ENCODE results near the gene KMT2B.
A peak's percentile ranks its signal among the peaks of the same experiment; 100 is the strongest.

Gene KMT2B

DNA sequence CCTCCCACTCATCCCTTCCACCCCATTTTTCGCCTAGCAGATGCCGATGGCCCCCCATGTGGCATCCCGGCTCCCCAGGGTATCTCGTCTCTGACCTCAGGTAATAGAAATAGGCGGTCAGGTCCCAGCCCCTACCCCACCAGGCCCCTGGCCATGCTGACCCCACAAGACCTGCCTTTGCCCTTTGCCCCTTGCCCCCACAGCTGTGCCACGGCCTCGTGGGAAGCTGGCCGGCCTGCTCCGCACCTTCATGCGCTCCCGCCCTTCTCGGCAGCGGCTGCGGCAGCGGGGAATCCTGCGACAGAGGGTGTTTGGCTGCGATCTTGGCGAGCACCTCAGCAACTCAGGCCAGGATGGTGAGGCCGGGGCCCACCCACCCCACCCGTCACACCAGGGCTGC, 62.9 kb downstream of the KMT2B start:
- H3K4me3 ChIP-seq (ENCODE audit: low read length): no peak overlapping the region
- peaks cover 16% of the 10 kb centered on the region for H3K27me3 ChIP-seq (ENCODE audit: insufficient read depth, low read length)
- no peak overlapping the region for H3K9ac ChIP-seq (ENCODE audit: low read depth, low read length)
- H3K36me3 ChIP-seq (ENCODE audit: insufficient read depth, low read length): no peaks in the 10 kb centered on the region
- 96% methylated on average over 20 of the region's 20 CpGs for WGBS
- peaks cover 17% of the 10 kb centered on the region for H3K4me1 ChIP-seq (ENCODE audit: insufficient read depth, low read length)
- H3K9me3 ChIP-seq (ENCODE audit: insufficient read depth, low read depth, low read length): no peaks in the 10 kb centered on the region
- no peak overlapping the region for H3K27ac ChIP-seq (ENCODE audit: low read depth, low read length)

- peaks cover 12% of the 10 kb centered on the region for H3K4me1 ChIP-seq (ENCODE audit: insufficient read depth, low read length)
- no peaks in the 10 kb centered on the region for H3K9me3 ChIP-seq (ENCODE audit: insufficient read depth, low read depth, low read length)
- no peaks in the 10 kb centered on the region for H3K36me3 ChIP-seq (ENCODE audit: insufficient read depth, low read length)
- no peak overlapping the region for H3K4me3 ChIP-seq (ENCODE audit: low read length)
- H3K27ac ChIP-seq (ENCODE audit: low read depth, low read length): no peak overlapping the region
- no peak overlapping the region for H3K9ac ChIP-seq (ENCODE audit: low read depth, low read length)
- H3K27me3 ChIP-seq (ENCODE audit: insufficient read depth, low read length): peaks cover 11% of the 10 kb centered on the region
- 27% methylated on average over 9 of the region's 9 CpGs for WGBS
Measured at GRCh38 chr19:35781650-35782049, 63.8 kb downstream of the KMT2B start.

DNA sequence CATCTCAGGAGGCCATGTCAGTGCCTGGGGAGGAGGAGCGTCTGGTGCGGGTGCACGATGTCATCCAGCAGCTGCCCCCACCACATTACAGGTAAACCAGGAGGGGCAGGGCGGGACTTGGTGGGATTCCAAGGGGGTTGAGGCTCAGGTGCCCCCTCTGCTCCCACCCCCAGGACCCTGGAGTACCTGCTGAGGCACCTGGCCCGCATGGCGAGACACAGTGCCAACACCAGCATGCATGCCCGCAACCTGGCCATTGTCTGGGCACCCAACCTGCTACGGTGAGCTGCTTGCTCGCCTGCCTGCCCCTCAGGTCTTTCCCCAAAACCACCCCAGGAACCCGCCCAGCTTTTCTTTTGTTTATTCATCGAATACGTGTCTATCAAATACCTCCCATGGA, 64.8 kb downstream of the KMT2B start:
- Histone ChIP-seq H3K27ac (ENCODE audit: low read depth, low read length) (no peak overlapping the region), H3K27me3 (ENCODE audit: insufficient read depth, low read length) (peaks cover 5% of the 10 kb centered on the region; the same call in 1 of the 2 replicates), H3K36me3 (ENCODE audit: insufficient read depth, low read length) (no peaks in the 10 kb centered on the region), H3K4me1 (ENCODE audit: insufficient read depth, low read length) (peaks cover 4% of the 10 kb centered on the region; the same call in 1 of the 2 replicates), H3K9me3 (ENCODE audit: insufficient read depth, low read depth, low read length) (no peaks in the 10 kb centered on the region), H3K9ac (ENCODE audit: low read depth, low read length) (no peak overlapping the region), H3K4me3 (ENCODE audit: low read length) (no peak overlapping the region)
- WGBS: 94% methylated on average over 12 of the region's 12 CpGs

- 45% methylated on average over 28 of the region's 28 CpGs for whole genome bisulfite sequencing
- H3K36me3 ChIP-seq (ENCODE audit: insufficient read depth, low read length): no peaks in the 10 kb centered on the region
- H3K9me3 ChIP-seq (ENCODE audit: insufficient read depth, low read depth, low read length): no peaks in the 10 kb centered on the region
- peak overlapping the region; percentile 53 for H3K4me3 ChIP-seq (ENCODE audit: low read length)
- no peak overlapping the region for H3K9ac ChIP-seq (ENCODE audit: low read depth, low read length)
- no peak overlapping the region for H3K27ac ChIP-seq (ENCODE audit: low read depth, low read length)
- no peaks in the 10 kb centered on the region for H3K4me1 ChIP-seq (ENCODE audit: insufficient read depth, low read length)
- H3K27me3 ChIP-seq (ENCODE audit: insufficient read depth, low read length): no peaks in the 10 kb centered on the region
Measured at GRCh38 chr19:35783469-35784434, 65.9 kb downstream of the KMT2B start.

- 12% methylated on average over 41 of the region's 45 CpGs for WGBS
- H3K27me3 ChIP-seq (ENCODE audit: insufficient read depth, low read length): no peaks in the 10 kb centered on the region
- peak overlapping the region; percentile 53 for H3K4me3 ChIP-seq (ENCODE audit: low read length)
- H3K4me1 ChIP-seq (ENCODE audit: insufficient read depth, low read length): no peaks in the 10 kb centered on the region
- H3K9me3 ChIP-seq (ENCODE audit: insufficient read depth, low read depth, low read length): no peaks in the 10 kb centered on the region
- peak overlapping the region; percentile 40; the same call in 1 of the 2 replicates for H3K9ac ChIP-seq (ENCODE audit: low read depth, low read length)
- no peaks in the 10 kb centered on the region for H3K36me3 ChIP-seq (ENCODE audit: insufficient read depth, low read length)
- H3K27ac ChIP-seq (ENCODE audit: low read depth, low read length): no peak overlapping the region
Measured at GRCh38 chr19:35784503-35785338, 66.9 kb downstream of the KMT2B start.

- Histone ChIP-seq H3K27me3 (ENCODE audit: insufficient read depth, low read length) (no peaks in the 10 kb centered on the region), H3K9me3 (ENCODE audit: insufficient read depth, low read depth, low read length) (no peaks in the 10 kb centered on the region), H3K4me3 (ENCODE audit: low read length) (peak overlapping the region; percentile 48), H3K27ac (ENCODE audit: low read depth, low read length) (no peak overlapping the region), H3K9ac (ENCODE audit: low read depth, low read length) (peak overlapping the region; percentile 40; the same call in 1 of the 2 replicates), H3K4me1 (ENCODE audit: insufficient read depth, low read length) (no peaks in the 10 kb centered on the region), H3K36me3 (ENCODE audit: insufficient read depth, low read length) (no peaks in the 10 kb centered on the region)
- 76% methylated on average over 10 of the region's 10 CpGs for WGBS
Measured at GRCh38 chr19:35785339-35785627, 67.5 kb downstream of the KMT2B start.

DNA sequence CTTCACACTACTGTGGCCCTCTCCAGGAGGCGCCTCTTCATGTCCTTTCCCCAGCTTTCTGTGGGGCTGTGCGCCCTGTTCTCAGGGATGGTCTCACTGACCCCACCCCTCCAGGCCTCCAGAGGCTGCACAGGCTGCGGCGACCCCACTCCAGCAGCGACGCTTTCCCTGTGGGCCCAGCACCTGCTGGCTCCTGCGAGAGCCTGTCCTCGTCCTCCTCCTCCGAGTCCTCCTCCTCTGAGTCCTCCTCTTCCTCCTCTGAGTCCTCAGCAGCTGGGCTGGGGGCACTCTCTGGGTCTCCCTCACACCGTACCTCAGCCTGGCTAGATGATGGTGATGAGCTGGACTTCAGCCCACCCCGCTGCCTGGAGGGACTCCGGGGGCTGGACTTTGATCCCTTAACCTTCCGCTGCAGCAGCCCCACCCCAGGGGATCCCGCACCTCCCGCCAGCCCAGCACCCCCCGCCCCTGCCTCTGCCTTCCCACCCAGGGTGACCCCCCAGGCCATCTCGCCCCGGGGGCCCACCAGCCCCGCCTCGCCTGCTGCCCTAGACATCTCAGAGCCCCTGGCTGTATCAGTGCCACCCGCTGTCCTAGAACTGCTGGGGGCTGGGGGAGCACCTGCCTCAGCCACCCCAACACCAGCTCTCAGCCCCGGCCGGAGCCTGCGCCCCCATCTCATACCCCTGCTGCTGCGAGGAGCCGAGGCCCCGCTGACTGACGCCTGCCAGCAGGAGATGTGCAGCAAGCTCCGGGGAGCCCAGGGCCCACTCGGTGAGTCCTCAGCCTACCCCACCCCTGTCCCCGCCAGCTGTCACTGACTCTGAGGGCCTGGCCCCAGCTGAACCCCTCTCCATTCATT, 68.7 kb downstream of the KMT2B start:
- Histone ChIP-seq H3K27me3 (ENCODE audit: insufficient read depth, low read length) (no peaks in the 10 kb centered on the region), H3K4me3 (ENCODE audit: low read length) (no peak overlapping the region), H3K27ac (ENCODE audit: low read depth, low read length) (no peak overlapping the region), H3K4me1 (ENCODE audit: insufficient read depth, low read length) (no peaks in the 10 kb centered on the region), H3K9ac (ENCODE audit: low read depth, low read length) (no peak overlapping the region), H3K36me3 (ENCODE audit: insufficient read depth, low read length) (no peaks in the 10 kb centered on the region), H3K9me3 (ENCODE audit: insufficient read depth, low read depth, low read length) (no peaks in the 10 kb centered on the region)
- 92% methylated on average over 31 of the region's 31 CpGs for WGBS

GRCh38 chr19:35787227-35787799, 69.5 kb downstream of the KMT2B start:
- Histone ChIP-seq H3K27me3 (ENCODE audit: insufficient read depth, low read length) (no peaks in the 10 kb centered on the region), H3K4me1 (ENCODE audit: insufficient read depth, low read length) (no peaks in the 10 kb centered on the region), H3K27ac (ENCODE audit: low read depth, low read length) (no peak overlapping the region), H3K4me3 (ENCODE audit: low read length) (no peak overlapping the region), H3K36me3 (ENCODE audit: insufficient read depth, low read length) (no peaks in the 10 kb centered on the region), H3K9me3 (ENCODE audit: insufficient read depth, low read depth, low read length) (no peaks in the 10 kb centered on the region), H3K9ac (ENCODE audit: low read depth, low read length) (no peak overlapping the region)
- WGBS: 95% methylated on average over 15 of the region's 15 CpGs

All from HUES64 (cell line).